OCI-M1 (cell line): ENCODE results near the gene TOM1L2.
A peak's percentile ranks its signal among the peaks of the same experiment; 100 is the strongest.

Source experiments
- DNase-seq: peaks from one replicate; lab custom pipeline; 2025; lab: John Stamatoyannopoulos, UW

Gene TOM1L2

DNA sequence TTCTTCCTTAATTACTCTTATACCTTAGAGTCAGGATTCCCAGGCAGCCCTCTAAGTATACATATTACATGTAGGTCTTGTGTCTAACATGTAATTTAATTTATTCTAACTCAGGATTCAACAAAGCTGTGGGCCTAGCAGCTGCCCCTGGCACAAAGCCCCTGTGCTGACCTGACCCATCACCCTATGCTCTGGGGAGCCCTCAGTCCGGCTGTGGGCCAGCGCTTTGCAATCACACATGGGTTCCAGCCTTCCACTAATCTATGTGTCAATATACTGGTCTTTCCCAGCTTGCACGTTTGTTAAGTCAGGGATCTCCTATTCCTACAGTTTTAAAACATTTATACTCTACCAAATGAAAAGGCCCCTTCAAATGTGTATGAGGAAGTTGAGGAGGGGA is 72.7 kb downstream of the TOM1L2 start:
- no peak for DNase-seq

DNA sequence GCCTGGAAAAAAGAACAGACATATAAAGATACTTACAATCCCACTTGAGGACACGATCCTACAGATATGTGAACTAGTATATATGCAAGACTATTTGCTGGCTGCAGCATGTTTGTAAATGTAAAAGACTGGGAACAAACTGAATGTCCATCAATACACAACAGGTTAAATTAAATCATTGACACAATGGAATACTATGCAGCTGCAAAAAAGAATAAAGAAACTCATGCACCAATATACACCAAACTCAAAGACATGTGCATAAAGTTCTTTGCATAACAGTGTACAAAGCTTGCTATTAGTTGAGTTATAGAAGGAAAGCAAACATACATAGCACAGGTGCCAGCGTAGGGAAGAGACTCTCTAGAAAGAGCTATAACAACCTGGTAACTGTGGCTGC is 73.5 kb downstream of the TOM1L2 start:
- DNase-seq = no peak

DNA sequence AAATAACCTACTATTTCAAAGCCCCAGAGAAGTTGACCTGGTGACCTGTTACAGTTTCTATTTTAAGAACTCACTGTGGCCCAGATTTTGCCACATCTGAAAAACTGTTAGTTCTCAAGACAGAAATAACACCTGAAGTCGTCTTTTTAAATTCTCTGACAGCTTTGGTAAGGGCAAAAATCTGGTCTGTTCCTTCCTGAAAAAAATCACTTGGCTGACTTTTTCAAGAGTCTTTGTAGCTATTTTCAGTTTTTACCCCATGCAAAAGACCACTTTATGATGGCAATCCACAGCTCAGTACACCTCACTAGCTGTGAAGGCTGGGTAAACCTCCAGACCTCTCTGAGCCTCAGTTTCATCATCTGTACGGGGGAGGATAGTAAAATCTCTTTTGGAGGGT is 74.8 kb downstream of the TOM1L2 start:
- DNase-seq = no peak

DNA sequence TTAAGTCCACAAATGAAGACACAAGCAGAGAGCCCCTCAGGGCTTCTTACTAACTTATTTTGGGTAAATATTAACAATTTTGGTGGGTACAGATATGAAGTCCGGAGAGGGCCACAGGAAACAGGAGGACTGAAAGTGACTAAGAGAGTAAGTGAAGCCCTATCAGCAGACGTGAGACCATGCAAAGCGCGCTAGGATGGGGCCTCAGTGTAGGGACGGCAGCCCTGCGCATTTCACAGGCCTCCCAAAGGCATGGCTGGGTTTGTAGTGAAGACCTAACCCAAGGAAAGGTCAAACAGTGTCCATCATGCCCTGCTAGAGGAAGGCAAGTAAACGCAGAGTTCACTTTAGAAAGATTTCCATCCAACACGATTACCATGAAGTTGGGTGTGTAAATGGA is 75.5 kb downstream of the TOM1L2 start:
- no peak for DNase-seq

DNA sequence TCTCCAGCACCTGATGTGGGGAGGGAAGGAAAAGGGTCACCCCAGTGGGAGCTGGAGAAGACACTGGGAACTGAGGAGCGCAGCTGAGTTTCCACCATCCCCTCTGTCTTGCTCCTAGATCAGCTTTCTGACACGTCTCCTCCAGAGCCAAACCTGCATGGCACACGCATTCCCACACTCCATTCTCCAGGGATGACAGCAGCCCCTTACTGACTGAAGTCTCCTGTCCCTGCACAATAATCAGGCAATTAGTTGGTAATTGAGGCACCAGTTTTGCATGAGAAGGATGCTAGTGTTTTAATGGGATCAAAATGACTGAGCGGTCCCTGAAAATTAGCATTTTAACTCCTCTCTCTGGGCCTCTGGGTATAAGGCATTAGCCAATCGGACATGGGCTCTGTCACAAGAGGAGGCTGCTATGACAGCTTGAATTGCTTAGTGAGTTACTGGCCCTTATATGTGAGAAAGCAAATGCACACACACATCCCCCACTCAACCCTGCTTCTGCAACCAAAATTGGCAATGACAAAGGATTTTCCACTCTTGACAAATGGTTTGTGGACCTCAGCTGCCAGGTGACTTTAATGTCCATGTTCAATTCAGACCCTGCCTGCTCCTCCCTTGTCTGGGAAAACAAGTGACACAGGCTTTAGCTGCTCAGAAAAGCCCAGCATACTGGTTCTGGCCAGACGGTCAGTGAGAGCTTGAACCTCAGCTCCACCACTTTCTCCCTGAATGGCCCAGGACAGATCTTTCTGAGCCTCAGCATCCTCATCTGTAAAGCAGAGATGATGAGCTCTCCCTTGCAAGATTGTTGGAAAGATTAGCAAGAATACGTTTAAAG is 78.2 kb downstream of the TOM1L2 start:
- DNase-seq = no peak

DNA sequence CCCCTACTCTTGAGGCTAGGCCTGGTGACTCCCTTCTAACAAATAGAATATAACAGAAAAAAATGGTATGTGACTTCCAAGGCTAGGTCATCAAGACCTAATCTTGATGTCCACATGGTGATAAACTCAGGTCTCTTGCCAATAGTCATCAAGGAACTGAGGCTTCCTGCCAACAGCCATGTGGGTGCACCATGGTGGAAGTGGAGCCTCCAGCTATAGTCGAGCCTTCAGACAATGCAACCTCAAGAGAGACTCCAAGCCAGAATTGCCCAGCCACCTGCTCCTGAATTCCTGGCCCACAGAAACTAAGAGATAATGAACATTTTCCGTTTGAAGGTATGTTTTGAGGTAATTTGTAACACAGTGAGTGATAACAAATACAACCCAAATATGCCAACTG is 79.5 kb downstream of the TOM1L2 start:
- no peak for DNase-seq

DNA sequence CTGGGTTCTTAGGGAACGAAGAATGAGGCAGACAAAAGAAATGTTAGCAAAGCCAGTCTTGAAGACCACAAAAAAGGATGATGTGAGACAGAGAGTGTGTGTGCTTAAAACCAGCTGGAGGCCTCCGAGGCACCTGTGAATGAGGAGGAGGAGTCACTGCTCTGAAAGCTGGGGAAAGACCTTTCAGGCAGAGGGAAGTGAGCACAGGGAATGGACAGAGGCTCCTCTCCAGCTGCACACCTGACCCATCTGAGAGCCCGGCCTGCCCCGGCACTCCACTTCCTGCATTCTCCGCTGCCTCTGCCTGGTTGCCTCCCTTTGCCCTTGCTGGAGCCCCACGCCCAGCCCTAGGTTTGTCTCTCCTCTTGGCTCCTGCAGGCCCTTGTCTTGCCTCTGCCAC is 80.2 kb downstream of the TOM1L2 start:
- DNase-seq = no peak

DNA sequence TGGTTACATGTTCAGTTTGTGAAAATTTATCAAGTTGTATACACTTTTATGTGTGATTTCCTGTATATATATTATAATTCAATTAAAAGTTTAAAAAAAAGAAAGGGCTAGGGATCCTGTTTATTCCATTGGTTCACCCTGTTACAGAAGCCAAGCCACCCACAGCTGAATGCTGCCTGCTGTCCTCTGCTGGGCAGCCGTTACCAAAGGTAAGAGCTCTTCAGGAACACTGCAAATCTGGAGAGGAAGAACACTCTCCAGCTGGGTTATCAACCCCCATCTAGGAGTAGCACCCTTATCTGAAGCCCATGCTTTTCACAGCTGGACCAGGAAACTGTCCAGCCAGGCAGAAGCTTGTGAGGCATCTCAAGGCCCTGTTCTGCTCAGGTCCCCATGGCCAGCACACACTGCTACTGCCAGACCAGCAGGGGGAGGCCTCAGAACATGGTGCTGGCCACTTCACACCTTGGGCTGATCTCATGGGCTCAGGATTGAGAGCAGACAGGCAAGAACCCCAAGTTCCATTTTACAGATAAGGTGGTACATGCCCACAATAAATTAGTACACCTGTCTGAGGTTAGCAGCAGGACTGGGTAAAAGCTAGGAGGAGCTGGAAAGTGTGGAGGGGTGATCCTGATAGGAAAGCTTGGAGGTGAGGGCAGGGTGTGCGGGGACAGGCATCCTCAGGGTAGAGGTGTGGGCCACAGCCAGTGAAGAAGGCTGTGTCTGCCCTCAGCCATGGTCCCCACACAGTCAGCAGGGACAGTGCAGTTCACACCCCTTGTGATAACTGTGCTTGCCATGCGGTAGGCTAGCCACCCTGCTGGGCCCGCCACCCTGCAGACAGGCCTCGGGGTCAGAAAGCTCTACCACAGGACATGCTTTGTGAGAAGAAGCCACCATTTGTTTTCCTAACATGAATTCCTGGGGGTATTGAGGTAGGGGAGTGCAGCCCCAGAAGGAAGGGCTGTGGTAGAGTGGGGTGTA is 81.1 kb downstream of the TOM1L2 start:
- DNase-seq = peak; percentile 47

DNA sequence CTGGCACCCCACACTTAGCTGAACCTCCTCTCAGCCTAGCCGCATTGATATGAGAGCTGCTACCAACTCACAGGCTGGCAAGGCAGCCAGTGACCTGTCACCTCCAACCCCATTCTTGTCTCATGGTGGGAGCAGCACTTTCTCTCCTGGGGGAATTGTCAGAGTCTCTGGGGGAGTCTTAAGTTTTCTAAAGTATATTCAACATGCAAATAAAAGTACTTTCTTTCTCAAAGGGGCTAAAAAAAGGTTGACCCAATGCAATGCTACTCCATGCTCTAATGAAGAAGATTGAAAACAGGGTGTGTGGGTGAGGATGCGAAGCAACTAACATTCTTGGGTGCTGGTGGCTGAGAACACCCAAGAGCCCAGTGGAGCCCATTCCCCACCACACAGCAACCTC is 82.3 kb downstream of the TOM1L2 start:
- DNase-seq = no peak

DNA sequence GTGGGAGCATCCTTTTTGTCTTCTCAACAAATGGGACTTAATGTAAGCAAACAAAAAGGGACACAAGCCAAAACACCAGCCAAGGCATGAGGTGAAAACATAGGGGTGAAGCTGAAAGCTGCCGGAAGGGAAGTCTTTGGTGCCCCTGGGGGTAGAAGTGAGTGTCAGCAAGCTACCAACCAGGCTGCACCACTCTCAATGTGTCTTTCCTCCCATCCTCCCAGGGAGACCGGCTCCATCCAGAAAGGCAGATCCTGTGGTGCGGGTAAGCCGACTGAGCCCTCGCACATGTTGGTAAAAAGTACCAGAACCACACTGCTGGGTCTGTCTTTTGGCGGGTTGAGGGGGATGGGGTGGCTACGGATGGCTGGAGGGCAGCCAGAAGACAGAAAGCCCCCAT is 83.4 kb downstream of the TOM1L2 start:
- no peak for DNase-seq

DNA sequence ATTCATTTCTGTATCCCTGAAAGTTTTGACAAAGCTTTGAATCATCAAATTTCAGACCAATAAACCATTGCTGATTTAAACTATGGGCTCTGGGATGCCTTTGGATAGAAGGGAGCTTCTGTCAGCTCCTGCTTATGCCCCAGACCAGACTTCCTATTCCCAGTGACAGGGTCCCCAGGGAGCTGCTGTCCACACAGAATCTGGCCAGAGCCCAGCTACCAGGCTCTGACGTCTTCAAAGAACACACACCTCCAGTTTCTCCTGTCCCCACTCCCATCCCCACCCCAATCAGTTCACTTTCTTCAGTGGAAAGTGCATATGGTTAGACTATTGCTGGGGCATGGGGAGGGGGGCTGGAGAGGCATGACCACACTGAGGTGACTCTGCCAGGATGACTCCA is 83.8 kb downstream of the TOM1L2 start:
- DNase-seq = no peak

DNA sequence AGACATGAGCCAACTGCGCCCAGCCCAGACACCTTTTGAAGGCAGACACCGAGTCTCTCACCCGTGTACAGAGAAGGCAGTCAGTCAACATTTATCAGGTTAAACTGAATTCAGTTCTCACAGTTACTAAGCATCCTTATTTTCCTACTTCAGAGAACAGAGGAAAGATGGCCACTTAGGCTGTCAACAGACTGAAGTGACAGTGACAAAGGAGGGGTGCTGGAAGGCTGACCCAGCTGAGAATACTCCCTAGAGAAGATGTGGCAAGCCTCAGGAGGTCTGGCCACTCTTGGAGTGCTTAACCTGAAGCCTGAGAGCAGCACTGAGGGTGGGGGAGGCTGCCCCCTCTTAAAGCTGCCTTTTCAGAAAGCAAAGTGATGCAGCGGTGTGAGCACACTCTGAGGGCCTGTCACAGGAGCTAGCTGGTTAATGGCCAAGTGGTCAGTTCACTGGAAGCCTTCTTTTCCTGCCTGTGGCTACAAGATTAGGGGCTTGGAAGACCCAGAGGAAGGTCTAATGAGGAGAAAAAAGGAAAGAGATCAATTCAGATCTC is 84.4 kb downstream of the TOM1L2 start:
- DNase-seq = no peak

DNA sequence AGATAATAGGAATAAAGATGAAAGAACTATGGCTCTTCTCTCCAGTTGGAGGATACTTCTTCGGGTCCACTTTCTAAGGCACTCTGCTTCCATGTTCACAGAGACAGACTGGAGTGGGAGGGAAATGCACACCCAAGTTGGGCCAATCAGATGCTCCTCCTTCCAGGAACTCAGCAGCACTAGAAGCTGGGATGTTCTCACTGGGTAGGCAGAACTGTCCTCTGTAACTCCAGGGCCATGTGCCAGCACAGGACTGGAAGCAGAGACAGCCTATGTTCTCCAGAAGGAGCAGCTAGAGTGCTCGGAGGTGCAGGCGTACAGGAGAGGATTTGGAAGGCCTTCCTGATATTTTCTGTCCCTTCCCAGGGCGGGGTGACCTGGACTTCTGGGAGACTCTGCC is 85.5 kb downstream of the TOM1L2 start:
- no peak for DNase-seq

DNA sequence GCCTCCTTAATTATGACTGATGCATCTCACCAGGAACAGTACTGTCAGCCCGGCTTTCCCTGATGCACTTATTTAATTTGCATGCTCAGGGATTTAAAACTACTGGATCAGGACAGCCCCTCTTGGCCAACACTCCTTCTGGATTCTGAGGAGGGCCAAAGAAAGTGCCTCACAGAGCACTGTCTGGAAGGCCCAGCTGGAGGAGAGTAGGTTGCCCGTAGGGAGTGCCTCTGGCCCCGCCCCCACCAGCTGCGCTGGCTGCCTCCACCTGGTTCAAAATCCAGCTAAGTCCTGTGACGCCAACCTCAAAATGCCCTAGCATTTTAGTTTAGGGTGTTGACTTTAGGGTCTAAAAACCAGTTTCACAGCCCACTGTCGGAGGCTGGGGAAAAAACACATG is 86.0 kb downstream of the TOM1L2 start:
- no peak for DNase-seq

DNA sequence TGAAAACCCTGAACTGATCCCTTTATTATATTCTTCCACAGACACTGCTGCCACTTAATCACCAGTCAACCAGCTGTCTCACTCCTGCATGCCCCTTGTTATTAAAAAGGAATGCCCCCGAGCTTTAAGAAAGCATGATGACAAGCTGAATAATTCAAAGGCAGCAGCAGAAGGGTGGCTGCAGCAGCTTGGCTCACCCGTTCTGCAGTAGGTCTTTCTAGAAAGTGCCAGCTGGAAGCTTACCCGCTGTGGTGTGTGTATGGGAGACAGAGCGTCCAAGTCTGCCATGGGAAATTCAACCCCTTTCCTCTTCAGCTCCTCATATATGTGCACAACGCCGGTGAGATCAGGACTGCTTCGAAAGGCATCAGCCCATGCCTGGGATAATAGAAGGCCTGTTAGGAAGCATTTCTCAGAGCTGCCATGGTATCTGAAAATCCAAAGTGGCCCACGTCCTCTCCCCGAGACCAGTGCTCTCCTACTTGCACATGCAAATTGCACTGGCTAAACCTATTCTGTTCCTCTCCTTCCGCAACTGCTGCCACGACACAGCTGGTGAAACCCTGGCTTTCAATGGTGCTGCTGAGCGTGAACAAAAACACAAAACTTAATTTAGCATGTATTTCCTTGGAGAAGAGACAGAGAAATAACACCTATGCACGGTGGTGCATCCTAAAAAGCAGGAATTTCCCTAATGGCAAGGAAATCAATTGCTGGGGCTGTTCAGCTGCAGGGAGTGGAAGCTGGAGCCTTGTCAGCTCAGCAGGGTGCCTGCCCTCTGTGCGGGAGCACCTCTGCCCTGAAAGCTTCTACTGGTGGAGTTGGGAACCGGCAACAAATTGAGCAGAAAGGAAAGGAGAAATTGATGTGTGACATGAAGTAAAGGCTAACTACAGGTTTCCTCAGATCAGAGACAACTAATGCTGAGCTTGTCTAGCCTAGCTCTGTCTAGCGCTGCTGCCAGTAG is 87.5 kb downstream of the TOM1L2 start:
- no peak for DNase-seq

DNA sequence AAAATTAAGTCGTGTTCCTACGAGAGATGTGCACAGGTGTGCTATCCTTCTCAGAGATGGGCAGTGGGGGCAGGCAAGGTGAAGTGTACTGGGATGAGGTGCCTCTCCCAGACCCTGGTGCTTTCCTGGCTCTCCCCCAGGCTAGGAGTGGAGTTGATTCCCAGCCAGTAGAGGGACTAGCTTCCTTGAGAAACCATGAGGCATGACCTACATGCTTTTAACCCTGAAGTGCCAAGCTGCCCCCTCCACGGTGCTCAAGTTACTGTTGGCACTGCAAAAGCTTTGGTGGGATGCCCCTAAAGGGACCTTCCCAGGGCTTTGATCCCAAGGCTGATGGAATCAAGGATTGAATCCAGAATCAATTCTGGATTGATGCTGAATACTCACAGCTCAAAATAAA is 88.4 kb downstream of the TOM1L2 start:
- DNase-seq = no peak

DNA sequence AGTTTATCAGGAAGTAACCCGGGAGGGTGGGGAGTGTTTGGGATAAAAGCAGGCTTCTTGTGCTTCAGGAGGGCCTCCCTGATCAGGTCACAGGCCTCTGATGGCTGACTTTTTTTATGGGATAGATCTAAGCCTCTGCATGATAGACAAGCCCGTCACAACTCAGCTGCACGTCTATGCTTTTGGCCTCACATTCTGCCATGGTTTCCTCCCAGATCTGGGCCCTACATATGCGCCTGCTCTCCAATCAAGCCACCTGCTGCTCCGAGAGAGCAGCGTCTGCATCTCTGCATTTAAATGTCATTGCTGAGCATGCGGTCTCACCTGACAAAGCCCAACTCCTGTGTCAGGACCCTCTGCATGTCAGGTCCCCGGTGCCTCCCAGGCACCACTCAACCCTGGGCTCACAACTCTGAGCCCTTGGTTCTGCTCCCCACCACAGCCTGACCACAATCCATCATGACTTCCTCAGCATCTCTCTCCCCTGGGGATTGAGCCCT is 90.1 kb downstream of the TOM1L2 start:
- DNase-seq = no peak

DNA sequence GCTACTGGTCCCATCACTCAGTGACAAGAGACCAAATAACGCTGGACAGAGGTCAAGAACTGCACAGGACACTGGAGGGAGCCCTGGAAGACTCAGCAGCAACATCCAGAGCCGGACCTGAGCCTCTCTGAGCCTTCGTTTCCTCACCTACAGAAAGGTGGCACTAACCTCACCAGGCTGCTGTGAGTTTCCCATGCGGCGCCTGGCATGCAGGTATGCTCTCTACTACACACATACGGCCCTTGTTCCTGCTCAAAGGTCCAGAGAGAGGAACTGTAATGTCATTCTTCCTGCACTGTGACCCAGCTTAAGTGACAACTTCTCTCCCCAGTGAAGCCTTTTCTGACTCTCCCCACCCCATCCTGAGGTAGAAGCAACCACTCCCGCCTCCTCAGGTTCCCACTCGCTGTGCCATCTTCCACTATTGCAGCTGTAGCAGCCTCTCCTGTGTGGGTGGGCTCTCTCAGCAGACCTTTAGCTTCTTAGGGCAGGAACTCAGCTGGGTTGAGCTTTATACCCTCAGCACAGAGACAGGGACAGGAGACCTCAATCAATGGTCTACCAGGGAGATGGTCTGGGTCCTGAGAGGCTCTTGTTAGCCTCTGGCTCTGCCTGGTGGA is 91.5 kb downstream of the TOM1L2 start:
- DNase-seq = no peak

DNA sequence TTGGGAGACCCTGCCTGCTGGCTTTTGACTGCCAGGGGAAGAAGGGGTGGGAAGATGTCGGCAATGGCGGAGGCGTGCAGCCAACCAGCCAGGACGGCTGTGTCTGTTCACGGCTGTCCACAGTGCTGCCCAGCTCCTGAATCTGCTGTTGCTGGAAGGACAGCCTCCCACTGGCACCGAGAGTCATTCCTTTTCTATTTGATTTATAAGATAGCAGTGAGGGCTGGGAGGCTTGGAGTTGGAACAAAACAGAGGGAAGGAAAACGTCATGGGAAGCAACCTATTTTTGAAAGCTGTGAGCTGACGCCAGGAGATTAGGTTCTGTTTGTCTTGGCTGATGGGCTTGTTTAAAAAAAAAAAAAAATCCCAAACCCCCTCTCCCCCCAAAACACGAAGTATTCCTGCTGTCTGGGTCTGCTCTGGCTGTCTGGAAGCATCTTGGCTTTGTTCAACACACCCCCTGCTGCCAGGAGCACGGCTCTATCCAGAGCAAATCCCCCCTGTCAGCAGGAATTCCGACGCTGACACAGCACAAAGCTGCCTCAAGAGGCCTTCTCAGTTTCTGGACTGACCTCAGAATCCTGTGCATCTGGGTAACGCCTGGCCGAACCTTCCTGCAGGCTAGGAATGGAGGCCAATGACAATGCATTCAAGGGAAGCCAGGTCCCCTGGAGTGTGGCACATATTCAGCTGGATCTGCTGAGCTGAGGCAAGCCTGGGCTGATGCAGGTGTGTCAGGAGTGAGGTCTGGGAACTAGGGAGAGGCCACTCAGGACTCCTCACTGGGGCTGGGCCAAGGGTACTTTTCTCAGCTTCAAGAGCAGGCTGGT is 94.5 kb downstream of the TOM1L2 start:
- no peak for DNase-seq

DNA sequence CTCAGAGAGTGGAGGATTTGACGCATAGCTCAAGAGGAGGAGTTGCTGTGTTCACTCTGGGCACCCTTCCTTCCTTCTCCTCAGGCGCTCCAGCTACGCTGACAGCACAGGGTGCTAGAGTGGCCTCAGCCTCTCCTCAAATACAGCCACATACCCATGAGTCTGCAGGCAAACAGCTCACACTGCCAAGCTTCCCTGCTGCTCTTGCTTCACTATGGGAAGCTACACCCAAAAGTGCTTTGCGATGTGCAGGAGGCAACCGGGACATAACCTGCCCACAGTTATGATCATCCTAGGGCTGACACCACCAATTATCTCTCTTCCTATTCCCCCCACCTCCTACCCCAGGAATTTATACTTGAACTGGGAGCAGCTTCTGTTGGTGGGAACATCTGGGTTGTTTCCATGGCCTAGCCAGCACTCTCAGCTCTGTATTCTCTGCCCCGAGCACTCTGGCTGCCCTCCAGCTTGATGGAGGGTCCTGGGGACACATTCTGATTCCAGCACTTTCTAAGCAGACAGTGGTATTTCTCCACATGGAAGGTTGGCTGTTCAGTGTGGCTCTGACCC is 95.2 kb downstream of the TOM1L2 start:
- DNase-seq = no peak
